HG02885 (cell line): ENCODE measurements around the gene PRRT1.
"Not testable (repeated sequence)": the region's sequence is repeated elsewhere in the genome, so short reads cannot be mapped to it uniquely, and the experiment has no call there.

ENCODE experiments used
- ATAC-seq: cut with Tn5 transposase; IDR thresholded peaks from one replicate; pipeline ENCODE4 v1.9.1; 2021; ENCODE audit warnings: mild to moderate bottlenecking; ENCODE audit not compliant: unreplicated experiment, poor library complexity

PRRT1 gene

GRCh38 chr6:32152769-32153563, 1.2 kb upstream of the PRRT1 start:
- no peak for ATAC-seq

GRCh38 chr6:32151181-32151862, 417 bp downstream of the PRRT1 start:
- ATAC-seq, result no peak

- no peak for ATAC-seq
Observed at GRCh38 chr6:32149932-32150870, 1.5 kb downstream of the PRRT1 start.

- no peak for ATAC-seq
Observed at GRCh38 chr6:32149092-32149755, 2.5 kb downstream of the PRRT1 start.

GRCh38 chr6:32148289-32149091, 3.2 kb downstream of the PRRT1 start:
- no peak for ATAC-seq

- ATAC-seq, result no peak
Observed at GRCh38 chr6:32147401-32148132, 4.2 kb downstream of the PRRT1 start.

GRCh38 chr6:32146687-32147086, 5.1 kb downstream of the PRRT1 start:
- ATAC-seq, result no peak

- no peak for ATAC-seq
Observed at GRCh38 chr6:32146287-32146686, 5.5 kb downstream of the PRRT1 start.

GRCh38 chr6:32144238-32144637, 7.5 kb downstream of the PRRT1 start:
- not testable (repeated sequence) for ATAC-seq

GRCh38 chr6:32140420-32141046, 11.2 kb downstream of the PRRT1 start:
- ATAC-seq, result no peak

- ATAC-seq, result no peak
Observed at GRCh38 chr6:32139590-32139989, 12.1 kb downstream of the PRRT1 start.

GRCh38 chr6:32137454-32137853, 14.3 kb downstream of the PRRT1 start:
- no peak for ATAC-seq

GRCh38 chr6:32133786-32134185, 18.0 kb downstream of the PRRT1 start:
- ATAC-seq, result no peak

- ATAC-seq, result no peak
Observed at GRCh38 chr6:32132110-32132509, 19.6 kb downstream of the PRRT1 start.

- ATAC-seq, result no peak
Observed at GRCh38 chr6:32131439-32131948, 20.2 kb downstream of the PRRT1 start.

GRCh38 chr6:32129297-32130088, 22.2 kb downstream of the PRRT1 start:
- ATAC-seq, result no peak

- no peak for ATAC-seq
Observed at GRCh38 chr6:32128751-32129296, 22.9 kb downstream of the PRRT1 start.
